H1 (cell line): ENCODE measurements around the gene PRKAR2B. TPM values are rescaled to one million over a fixed set of nuclear protein-coding genes. Genes with fewer than 3 reads are reported as not detected.

Source experiments
- CTCF ChIA-PET: fragments of 300-600 bp; sonication (Branson Sonifier 250); formaldehyde crosslinking; loops from one replicate; lab custom pipeline; 2021; ENCODE audit not compliant: partially characterized antibody; lab: Charles Lee
- POLR2A ChIA-PET: fragments of 300-600 bp; sonication (Branson Sonifier 250); formaldehyde crosslinking; loops from one replicate; lab custom pipeline; 2021; ENCODE audit warnings: inconsistent platforms; ENCODE audit not compliant: partially characterized antibody; lab: Charles Lee
- DNase-seq, 2 experiments: peaks; one replicate each; pipeline versions ENCODE4 v3.0.0 to v3.0.0-alpha.2; 2010 to 2022; ENCODE audit warnings: low spot score in 2 of 2, low read depth in 1 of 2, mixed read lengths in 1 of 2
- FAIRE-seq: peaks from 2 replicates; lab custom pipeline; 2011; peaks lifted over from hg19 to GRCh38; lab: Jason Lieb, UNC
- H2AFZ ChIP-seq: 2 replicates; pipeline ENCODE4 v1.8.1; 2012; ENCODE audit warnings: low read length, inconsistent platforms
- H2AK5ac ChIP-seq: 2 replicates; pipeline ENCODE4 v1.6.1; 2013; ENCODE audit warnings: low read depth, low read length
- H2BK120ac ChIP-seq: replicated peaks from 2 replicates; pipeline ENCODE3; 2013; ENCODE audit warnings: low read depth, low read length, inconsistent platforms
- H2BK12ac ChIP-seq: 2 replicates; pipeline ENCODE4 v1.6.1; 2013; ENCODE audit warnings: low read depth, low read length
- H2BK15ac ChIP-seq: 2 replicates; pipeline ENCODE4 v1.6.1; 2013; ENCODE audit warnings: low read length
- H2BK20ac ChIP-seq: 2 replicates; pipeline ENCODE4 v1.6.1; 2013; ENCODE audit warnings: low read length
- H2BK5ac ChIP-seq: 2 replicates; pipeline ENCODE4 v1.6.1; 2013; ENCODE audit warnings: low read depth, low read length
- H3K14ac ChIP-seq: 2 replicates; pipeline ENCODE4 v1.6.1; 2013; ENCODE audit warnings: inconsistent platforms; ENCODE audit not compliant: insufficient read length
- H3K18ac ChIP-seq: 2 replicates; pipeline ENCODE4 v1.6.1; 2013; ENCODE audit warnings: low read length; ENCODE audit errors: extremely low read depth
- H3K23ac ChIP-seq: 2 replicates; pipeline ENCODE4 v1.6.1; 2013; ENCODE audit warnings: inconsistent platforms; ENCODE audit not compliant: insufficient read length
- H3K23me2 ChIP-seq: 2 replicates; pipeline ENCODE4 v1.6.1; 2013; ENCODE audit warnings: low read depth, low read length
- H3K27ac ChIP-seq: 2 replicates; pipeline ENCODE4 v1.6.1; 2011; ENCODE audit warnings: low read depth, low read length, inconsistent platforms
- H3K27me3 ChIP-seq, 4 experiments: replicated peaks in 1 of 4; 1 replicate in 1 of 4; 2 replicates in 3 of 4; pipeline versions ENCODE4 v1.6.1 to v1.8.1; 2011 to 2013; ENCODE audit warnings: low read length in 3 of 4, mild to moderate bottlenecking in 3 of 4, inconsistent platforms in 2 of 4, mixed read lengths in 2 of 4, moderate library complexity in 1 of 4; ENCODE audit not compliant: control insufficient read depth in 3 of 4, insufficient read depth in 3 of 4; ENCODE audit errors: extremely low read depth in 1 of 4
- H3K36me3 ChIP-seq, 4 experiments: 2 replicates each; pipeline versions ENCODE4 v1.6.1 to v1.8.1; 2011 to 2013; ENCODE audit warnings: mild to moderate bottlenecking in 4 of 4, low read length in 3 of 4, moderate library complexity in 2 of 4, control low read depth in 1 of 4, inconsistent platforms in 1 of 4; ENCODE audit not compliant: insufficient read depth in 4 of 4, control insufficient read depth in 2 of 4
- H3K4ac ChIP-seq: replicated peaks from 2 replicates; pipeline ENCODE3; 2013; ENCODE audit warnings: low read length, low read depth, mixed read lengths, inconsistent platforms; ENCODE audit not compliant: insufficient read length
- H3K4me1 ChIP-seq, 4 experiments: replicated peaks in 1 of 4; 1 replicate in 1 of 4; 2 replicates in 3 of 4; pipeline versions ENCODE4 v1.6.1 to v1.8.1; 2011 to 2013; ENCODE audit warnings: low read length in 3 of 4, inconsistent platforms in 2 of 4, mixed read lengths in 1 of 4; ENCODE audit not compliant: insufficient read depth in 4 of 4, control insufficient read depth in 3 of 4
- H3K4me2 ChIP-seq, 2 experiments: 2 replicates each; pipeline versions ENCODE4 v1.6.1 to v1.8.1; 2011 to 2013; ENCODE audit warnings: low read depth in 2 of 2, low read length in 2 of 2, control low read depth in 1 of 2, inconsistent platforms in 1 of 2, mild to moderate bottlenecking in 1 of 2; ENCODE audit not compliant: insufficient read depth in 1 of 2
- H3K4me3 ChIP-seq, 4 experiments: fragments of 200-600, 300-600 bp in 1 of 4; sonication (generic), shearing (Covaris generic), sonication (Bioruptor Twin) in 1 of 4; 2 replicates each; pipeline versions ENCODE4 v1.5.1 to v1.8.1; 2011 to 2016; ENCODE audit warnings: low read length in 4 of 4, low read depth in 3 of 4, control low read depth in 2 of 4, inconsistent platforms in 2 of 4, mild to moderate bottlenecking in 2 of 4, mixed read lengths in 1 of 4, moderate library complexity in 1 of 4; ENCODE audit not compliant: insufficient read depth in 2 of 4; ENCODE audit errors: extremely low read depth in 1 of 4
- H3K56ac ChIP-seq: replicated peaks from 2 replicates; pipeline ENCODE3; 2013; ENCODE audit warnings: low read depth, mild to moderate bottlenecking, mixed read lengths, low read length, inconsistent platforms; ENCODE audit not compliant: insufficient read length
- H3K79me1 ChIP-seq: 2 replicates; pipeline ENCODE4 v1.6.1; 2013; ENCODE audit warnings: low read depth, low read length, control low read depth
- H3K79me2 ChIP-seq, 2 experiments: 2 replicates each; pipeline versions ENCODE4 v1.6.1 to v1.8.1; 2012 to 2013; ENCODE audit warnings: low read length in 2 of 2, mild to moderate bottlenecking in 2 of 2, inconsistent platforms in 1 of 2; ENCODE audit not compliant: insufficient read depth in 2 of 2, control insufficient read depth in 1 of 2
- H3K9ac ChIP-seq, 4 experiments: replicated peaks in 1 of 4; 1 replicate in 1 of 4; 2 replicates in 3 of 4; pipeline versions ENCODE4 v1.6.1 to v1.8.1; 2011 to 2013; ENCODE audit warnings: low read depth in 3 of 4, low read length in 3 of 4, control low read depth in 2 of 4, mild to moderate bottlenecking in 2 of 4, moderate library complexity in 2 of 4, inconsistent platforms in 1 of 4; ENCODE audit errors: extremely low read depth in 1 of 4
- H3K9me3 ChIP-seq, 2 experiments: 2 replicates each; pipeline versions ENCODE4 v1.6.1 to v1.8.1; 2012 to 2013; ENCODE audit warnings: mild to moderate bottlenecking in 2 of 2, moderate library complexity in 2 of 2, control low read depth in 1 of 2, inconsistent platforms in 1 of 2, low read depth in 1 of 2, low read length in 1 of 2, mixed read lengths in 1 of 2; ENCODE audit not compliant: insufficient read depth in 2 of 2
- H4K20me1 ChIP-seq, 2 experiments: replicated peaks in 1 of 2; 2 replicates each; pipeline versions ENCODE3 to v1.8.1; 2011 to 2013; ENCODE audit warnings: inconsistent platforms in 2 of 2, low read length in 2 of 2, mild to moderate bottlenecking in 1 of 2; ENCODE audit not compliant: insufficient read depth in 2 of 2, control insufficient read depth in 1 of 2
- H4K5ac ChIP-seq: 2 replicates; pipeline ENCODE4 v1.6.1; 2013; ENCODE audit warnings: low read length, low read depth, mixed read lengths, inconsistent platforms; ENCODE audit not compliant: insufficient read length
- H4K8ac ChIP-seq: 2 replicates; pipeline ENCODE4 v1.8.0; 2013; ENCODE audit warnings: mild to moderate bottlenecking, moderate library complexity, low read length, inconsistent platforms; ENCODE audit not compliant: insufficient read depth; ENCODE audit errors: extremely low read depth
- H4K91ac ChIP-seq: replicated peaks from 2 replicates; pipeline ENCODE3; 2013; ENCODE audit warnings: low read length, mixed read lengths, inconsistent platforms; ENCODE audit not compliant: insufficient read length
- ASH2L ChIP-seq: fragments of 200-600, 300-600 bp; sonication (generic); IDR thresholded peaks from one replicate; pipeline ENCODE4 v1.7.1; 2017; ENCODE audit warnings: low read length
- ATF2 ChIP-seq: IDR thresholded peaks from 2 replicates; pipeline ENCODE4 v1.6.1; 2012; ENCODE audit warnings: low read length, inconsistent platforms
- RXRA ChIP-seq: IDR thresholded peaks from 2 replicates; pipeline ENCODE4 v1.6.1; 2011; ENCODE audit warnings: low read depth, mild to moderate bottlenecking, low read length, moderate library complexity; ENCODE audit not compliant: insufficient read depth
- WGBS, 2 experiments: shearing (Covaris generic) in 1 of 2; methylation state at CpG; one replicate each; pipeline versions ENCODE4 v1.1.6 to v1.1.7; 2013 to 2015; ENCODE audit warnings: low lambda C conversion rate in 2 of 2, mixed read lengths in 2 of 2, inconsistent platforms in 1 of 2, low coverage in 1 of 2, missing lambda C conversion rate in 1 of 2; ENCODE audit not compliant: insufficient replicate concordance in 2 of 2, insufficient coverage in 1 of 2, insufficient read length in 1 of 2; ENCODE audit errors: extremely low coverage in 1 of 2, missing lambda C conversion rate in 1 of 2; 5-methylcytosine and 5-hydroxymethylcytosine counted together
- polyA plus RNA-seq, 7 experiments: library from polyadenylated mRNA; depleted of rRNA in 3 of 7; stranded (reverse) in 5 of 7; unstranded in 2 of 7; fragments of >200 nt in 5 of 7; fragments of 200-250 nt in 2 of 7; gene quantifications; 1 replicate in 5 of 7; 2 replicates in 1 of 7; 4 replicates in 1 of 7; pipeline versions ENCODE4 v1.2.1 to v1.2.3, GENCODE V29; 2011 to 2013; ENCODE audit warnings: missing spikeins in 2 of 7, mixed read lengths in 2 of 7
- total RNA-seq: library from RNA; stranded (reverse); fragmentation: NEBNext Ultra II Directional; extraction: Animal tissue kit (Norgen Biotek cat#: 25700); gene quantifications from 2 replicates; pipeline ENCODE4 v1.2.1, GENCODE V29; 2021

Gene PRKAR2B
- total and polyA plus RNA-seq, 2 of the 8 experiments (the other 6 are each of a cell fraction or from before 2014, with no cell fraction given), result 10.4 to 37.0 TPM

GRCh38 chr7:107207459-107207858 is 163.0 kb downstream of the PRKAR2B start:
- no peak overlapping the region for H3K18ac ChIP-seq
- ChIA-PET POLR2A (no interaction called here), CTCF (interaction anchor here (0.6 to 1.9 kb wide), 4 partner anchors 13 to 77 kb away, joined by 3 to 6 read pairs (median 4); no protein-coding TSS in a partner anchor)
- H3K56ac ChIP-seq, result no peak overlapping the region
- H3K4ac ChIP-seq, result no peak overlapping the region
- no peaks in the 10 kb centered on the region for H3K4me1 ChIP-seq
- H2BK12ac ChIP-seq, result no peak overlapping the region
- H2BK20ac ChIP-seq, result no peak overlapping the region
- H2AFZ ChIP-seq, result no peak overlapping the region
- H2AK5ac ChIP-seq, result no peak overlapping the region
- H2BK5ac ChIP-seq, result no peak overlapping the region
- peaks cover 0 to 23% (median 2%) of the 10 kb centered on the region in 4 experiments; a peak in 5 of 8 replicates for H3K36me3 ChIP-seq
- H2BK120ac ChIP-seq, result no peak overlapping the region
- H3K23ac ChIP-seq, result no peak overlapping the region
- H4K20me1 ChIP-seq, result peaks cover 0 to 2% of the 10 kb centered on the region in 2 experiments
- no peak for FAIRE-seq
- H3K4me2 ChIP-seq, result no peak overlapping the region
- no peak overlapping the region for H3K27ac ChIP-seq
- no peak overlapping the region for H4K5ac ChIP-seq
- H3K79me2 ChIP-seq, result no peaks in the 10 kb centered on the region
- H3K9me3 ChIP-seq, result no peaks in the 10 kb centered on the region
- H3K14ac ChIP-seq, result no peak overlapping the region
- 88% methylated on average over 5 of the region's 5 CpGs; no CpG with 5 or more reads in 1 of the 2 experiments for WGBS, 2 experiments
- no peak overlapping the region for H4K91ac ChIP-seq
- no peak for DNase-seq
- H3K79me1 ChIP-seq, result no peaks in the 10 kb centered on the region
- H3K9ac ChIP-seq, result no peak overlapping the region
- no peak for TF ChIP-seq ATF2
- TF ChIP-seq RXRA, result no peak
- no peak for TF ChIP-seq ASH2L
- no peak overlapping the region for H3K4me3 ChIP-seq
- no peaks in the 10 kb centered on the region for H3K27me3 ChIP-seq
- H2BK15ac ChIP-seq, result no peak overlapping the region
- no peak overlapping the region for H4K8ac ChIP-seq
- H3K23me2 ChIP-seq, result no peaks in the 10 kb centered on the region
